ENCODE results near the gene FAM98C.
"Not testable (repeated sequence)": the region's sequence is repeated elsewhere in the genome, so short reads cannot be mapped to it uniquely, and the experiment has no call there.

Gene FAM98C

GRCh38 chr19:38405276-38405675, 2.4 kb downstream of the FAM98C start:
- Histone ChIP-seq H3K4me1 (ENCODE audit: control insufficient read depth, insufficient read depth, low read length) (no peaks in the 10 kb centered on the region), H3K36me3 (ENCODE audit: control insufficient read depth, insufficient read depth, low read length) (peaks cover 10% of the 10 kb centered on the region), H3K27me3 (ENCODE audit: control insufficient read depth, insufficient read depth, low read length) (peaks cover 17% of the 10 kb centered on the region), H3K9me3 (ENCODE audit: control insufficient read depth, insufficient read depth, low read length) (no peaks in the 10 kb centered on the region), H3K4me3 (ENCODE audit: low read depth, low read length) (no peak overlapping the region), H3K9ac (ENCODE audit: low read depth, low read length) (no peak overlapping the region)

GRCh38 chr19:38409631-38410133, 6.8 kb downstream of the FAM98C start:
- H3K4me3 ChIP-seq (ENCODE audit: low read depth, low read length) = no peak overlapping the region
- no peaks in the 10 kb centered on the region for H3K27me3 ChIP-seq (ENCODE audit: control insufficient read depth, insufficient read depth, low read length)
- H3K9ac ChIP-seq (ENCODE audit: low read depth, low read length) = no peak overlapping the region
- no peaks in the 10 kb centered on the region for H3K9me3 ChIP-seq (ENCODE audit: control insufficient read depth, insufficient read depth, low read length)
- H3K4me1 ChIP-seq (ENCODE audit: control insufficient read depth, insufficient read depth, low read length) = no peaks in the 10 kb centered on the region
- peaks cover 8% of the 10 kb centered on the region for H3K36me3 ChIP-seq (ENCODE audit: control insufficient read depth, insufficient read depth, low read length)

- H3K9ac ChIP-seq (ENCODE audit: low read depth, low read length); H3K4me3 ChIP-seq (ENCODE audit: low read depth, low read length); H3K9me3 ChIP-seq (ENCODE audit: control insufficient read depth, insufficient read depth, low read length); H3K27me3 ChIP-seq (ENCODE audit: control insufficient read depth, insufficient read depth, low read length); H3K36me3 ChIP-seq (ENCODE audit: control insufficient read depth, insufficient read depth, low read length); H3K4me1 ChIP-seq (ENCODE audit: control insufficient read depth, insufficient read depth, low read length): not testable (repeated sequence)
Observed at GRCh38 chr19:38410407-38410806, 7.5 kb downstream of the FAM98C start.

- peaks cover 5% of the 10 kb centered on the region for H3K36me3 ChIP-seq (ENCODE audit: control insufficient read depth, insufficient read depth, low read length)
- H3K9ac ChIP-seq (ENCODE audit: low read depth, low read length) = no peak overlapping the region
- no peaks in the 10 kb centered on the region for H3K27me3 ChIP-seq (ENCODE audit: control insufficient read depth, insufficient read depth, low read length)
- H3K4me3 ChIP-seq (ENCODE audit: low read depth, low read length) = no peak overlapping the region
- H3K9me3 ChIP-seq (ENCODE audit: control insufficient read depth, insufficient read depth, low read length) = no peaks in the 10 kb centered on the region
- H3K4me1 ChIP-seq (ENCODE audit: control insufficient read depth, insufficient read depth, low read length) = no peaks in the 10 kb centered on the region
Observed at GRCh38 chr19:38411041-38411712, 8.3 kb downstream of the FAM98C start.

GRCh38 chr19:38411898-38412297, 9.0 kb downstream of the FAM98C start:
- H3K9ac ChIP-seq (ENCODE audit: low read depth, low read length); H3K27me3 ChIP-seq (ENCODE audit: control insufficient read depth, insufficient read depth, low read length); H3K4me1 ChIP-seq (ENCODE audit: control insufficient read depth, insufficient read depth, low read length); H3K4me3 ChIP-seq (ENCODE audit: low read depth, low read length); H3K36me3 ChIP-seq (ENCODE audit: control insufficient read depth, insufficient read depth, low read length); H3K9me3 ChIP-seq (ENCODE audit: control insufficient read depth, insufficient read depth, low read length): not testable (repeated sequence)

GRCh38 chr19:38412491-38412890, 9.6 kb downstream of the FAM98C start:
- Histone ChIP-seq H3K27me3 (ENCODE audit: control insufficient read depth, insufficient read depth, low read length) (no peaks in the 10 kb centered on the region), H3K9ac (ENCODE audit: low read depth, low read length) (no peak overlapping the region), H3K9me3 (ENCODE audit: control insufficient read depth, insufficient read depth, low read length) (no peaks in the 10 kb centered on the region), H3K36me3 (ENCODE audit: control insufficient read depth, insufficient read depth, low read length) (no peaks in the 10 kb centered on the region), H3K4me1 (ENCODE audit: control insufficient read depth, insufficient read depth, low read length) (peaks cover 3% of the 10 kb centered on the region), H3K4me3 (ENCODE audit: low read depth, low read length) (no peak overlapping the region)

- H3K9ac ChIP-seq (ENCODE audit: low read depth, low read length) = no peak overlapping the region
- no peaks in the 10 kb centered on the region for H3K27me3 ChIP-seq (ENCODE audit: control insufficient read depth, insufficient read depth, low read length)
- no peak overlapping the region for H3K4me3 ChIP-seq (ENCODE audit: low read depth, low read length)
- peaks cover 4% of the 10 kb centered on the region for H3K4me1 ChIP-seq (ENCODE audit: control insufficient read depth, insufficient read depth, low read length)
- no peaks in the 10 kb centered on the region for H3K36me3 ChIP-seq (ENCODE audit: control insufficient read depth, insufficient read depth, low read length)
- H3K9me3 ChIP-seq (ENCODE audit: control insufficient read depth, insufficient read depth, low read length) = no peaks in the 10 kb centered on the region
Observed at GRCh38 chr19:38412961-38413360, 10.1 kb downstream of the FAM98C start.

- Histone ChIP-seq H3K4me1 (ENCODE audit: control insufficient read depth, insufficient read depth, low read length) (peaks cover 4% of the 10 kb centered on the region), H3K36me3 (ENCODE audit: control insufficient read depth, insufficient read depth, low read length) (no peaks in the 10 kb centered on the region), H3K9ac (ENCODE audit: low read depth, low read length) (no peak overlapping the region), H3K27me3 (ENCODE audit: control insufficient read depth, insufficient read depth, low read length) (no peaks in the 10 kb centered on the region), H3K9me3 (ENCODE audit: control insufficient read depth, insufficient read depth, low read length) (no peaks in the 10 kb centered on the region), H3K4me3 (ENCODE audit: low read depth, low read length) (no peak overlapping the region)
Observed at GRCh38 chr19:38413416-38413815, 10.5 kb downstream of the FAM98C start.

- Histone ChIP-seq H3K4me1 (ENCODE audit: control insufficient read depth, insufficient read depth, low read length) (peaks cover 4% of the 10 kb centered on the region), H3K9ac (ENCODE audit: low read depth, low read length) (no peak overlapping the region), H3K36me3 (ENCODE audit: control insufficient read depth, insufficient read depth, low read length) (peaks cover 3% of the 10 kb centered on the region), H3K27me3 (ENCODE audit: control insufficient read depth, insufficient read depth, low read length) (peaks cover 5% of the 10 kb centered on the region), H3K9me3 (ENCODE audit: control insufficient read depth, insufficient read depth, low read length) (no peaks in the 10 kb centered on the region), H3K4me3 (ENCODE audit: low read depth, low read length) (no peak overlapping the region)
Observed at GRCh38 chr19:38417146-38417543, 14.3 kb downstream of the FAM98C start.

- H3K9ac ChIP-seq (ENCODE audit: low read depth, low read length) = no peak overlapping the region
- peaks cover 3% of the 10 kb centered on the region for H3K36me3 ChIP-seq (ENCODE audit: control insufficient read depth, insufficient read depth, low read length)
- peak overlapping the region; percentile 54 for H3K4me3 ChIP-seq (ENCODE audit: low read depth, low read length)
- H3K27me3 ChIP-seq (ENCODE audit: control insufficient read depth, insufficient read depth, low read length) = peaks cover 5% of the 10 kb centered on the region
- peaks cover 4% of the 10 kb centered on the region for H3K4me1 ChIP-seq (ENCODE audit: control insufficient read depth, insufficient read depth, low read length)
- no peaks in the 10 kb centered on the region for H3K9me3 ChIP-seq (ENCODE audit: control insufficient read depth, insufficient read depth, low read length)
Observed at GRCh38 chr19:38417544-38418506, 14.9 kb downstream of the FAM98C start.

GRCh38 chr19:38420935-38421334, 18.0 kb downstream of the FAM98C start:
- no peaks in the 10 kb centered on the region for H3K9me3 ChIP-seq (ENCODE audit: control insufficient read depth, insufficient read depth, low read length)
- peaks cover 9% of the 10 kb centered on the region for H3K4me1 ChIP-seq (ENCODE audit: control insufficient read depth, insufficient read depth, low read length)
- H3K4me3 ChIP-seq (ENCODE audit: low read depth, low read length) = no peak overlapping the region
- no peak overlapping the region for H3K9ac ChIP-seq (ENCODE audit: low read depth, low read length)
- H3K27me3 ChIP-seq (ENCODE audit: control insufficient read depth, insufficient read depth, low read length) = peaks cover 5% of the 10 kb centered on the region
- H3K36me3 ChIP-seq (ENCODE audit: control insufficient read depth, insufficient read depth, low read length) = peaks cover 3% of the 10 kb centered on the region

- Histone ChIP-seq H3K9me3 (ENCODE audit: control insufficient read depth, insufficient read depth, low read length) (no peaks in the 10 kb centered on the region), H3K4me3 (ENCODE audit: low read depth, low read length) (no peak overlapping the region), H3K27me3 (ENCODE audit: control insufficient read depth, insufficient read depth, low read length) (peaks cover 5% of the 10 kb centered on the region), H3K4me1 (ENCODE audit: control insufficient read depth, insufficient read depth, low read length) (peaks cover 9% of the 10 kb centered on the region), H3K36me3 (ENCODE audit: control insufficient read depth, insufficient read depth, low read length) (peaks cover 3% of the 10 kb centered on the region), H3K9ac (ENCODE audit: low read depth, low read length) (no peak overlapping the region)
Observed at GRCh38 chr19:38421856-38422255, 19.0 kb downstream of the FAM98C start.
